ENCODE data around the gene TNFRSF1A.
A peak's percentile ranks its signal among the peaks of the same experiment; 100 is the strongest.

The TNFRSF1A gene

DNA sequence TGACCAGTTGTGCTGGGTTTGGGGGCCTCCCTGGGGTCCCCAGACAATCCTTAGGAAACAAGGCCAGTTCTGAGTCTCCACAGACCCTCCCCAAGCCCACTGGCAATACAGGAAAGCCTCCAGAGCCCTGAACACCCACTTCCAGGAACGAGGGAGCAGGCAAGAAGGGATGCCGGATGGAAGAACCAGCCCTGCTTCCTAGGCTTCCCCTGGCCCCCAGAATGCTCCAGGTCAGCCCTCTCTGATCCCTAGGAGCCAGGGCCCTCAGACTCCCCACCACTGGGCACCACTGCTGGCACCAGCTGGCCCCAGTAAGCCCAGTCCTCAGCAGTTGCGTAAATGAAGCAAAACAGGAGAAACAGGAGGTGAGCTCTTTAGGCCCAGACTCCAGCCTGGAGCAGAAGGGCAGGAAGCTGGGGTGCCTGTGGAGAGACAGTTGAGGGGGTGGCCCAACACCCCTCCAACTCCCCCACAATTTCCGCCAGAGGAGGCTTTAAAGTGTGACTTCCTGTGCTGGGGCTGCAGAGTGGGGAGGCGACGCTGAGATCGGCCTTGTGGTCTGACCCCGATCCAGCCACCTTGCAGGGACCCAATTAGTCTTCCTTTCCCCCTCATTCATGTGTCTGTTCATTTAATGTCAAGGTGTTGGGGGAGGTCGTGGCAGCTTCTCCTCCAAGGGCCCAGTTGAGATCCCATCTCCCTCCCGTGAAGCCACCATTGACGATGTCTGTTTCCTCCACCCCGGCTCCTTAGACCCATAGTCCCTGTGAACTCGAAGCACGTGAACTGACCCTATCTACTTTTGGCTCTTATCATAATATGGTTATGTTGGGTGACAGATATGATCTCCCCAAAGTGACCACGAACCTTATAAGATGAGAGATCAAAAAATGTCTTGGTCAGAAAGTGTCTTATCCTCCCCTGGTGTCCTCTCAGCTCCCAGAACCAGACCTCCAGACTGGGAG, 4.7 kb downstream of the TNFRSF1A start:
- DNase-seq, result no peak

GRCh38 chr12:6336079-6336888, 5.6 kb downstream of the TNFRSF1A start:
- DNase-seq, result peak; percentile 88 to 91 (median 88)

DNA sequence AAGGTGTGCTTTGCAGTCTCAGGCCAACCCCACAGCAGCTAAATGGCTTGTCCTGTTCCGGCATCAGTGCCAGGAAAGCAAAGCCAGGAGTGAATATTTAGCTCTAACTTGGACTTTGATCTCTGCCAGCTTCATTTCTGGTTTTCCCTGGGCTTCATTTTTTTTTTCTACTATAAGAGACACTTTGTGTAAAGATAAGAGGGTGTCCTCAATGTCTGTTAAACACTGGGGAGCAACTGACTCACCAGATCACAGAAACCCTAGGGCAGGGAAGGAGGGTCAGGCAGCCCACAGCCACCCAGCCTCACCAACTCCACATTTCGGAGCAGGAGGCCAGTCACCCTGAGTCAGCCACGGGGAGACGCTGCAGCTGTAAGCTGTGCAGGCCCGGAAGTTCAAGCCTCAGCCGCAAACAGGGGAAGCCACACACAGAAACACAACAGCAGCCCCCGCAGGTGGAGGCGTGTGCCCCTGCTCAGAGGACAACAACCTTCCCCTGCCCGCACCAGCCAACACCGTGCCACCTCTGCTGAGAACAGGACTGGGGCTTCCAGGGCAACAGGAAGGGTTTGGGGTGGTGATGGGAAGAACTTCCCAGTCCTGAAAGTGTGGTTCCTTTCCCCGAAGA, 6.3 kb downstream of the TNFRSF1A start:
- DNase-seq, result peak in 2 of 3 experiments; percentile 40 to 62

- no peak for DNase-seq
Measured at GRCh38 chr12:6334940-6335450, 6.9 kb downstream of the TNFRSF1A start.

GRCh38 chr12:6334359-6334758, 7.5 kb downstream of the TNFRSF1A start:
- no peak for DNase-seq

GRCh38 chr12:6333566-6333965, 8.3 kb downstream of the TNFRSF1A start:
- DNase-seq, result no peak

GRCh38 chr12:6333029-6333428, 8.8 kb downstream of the TNFRSF1A start:
- DNase-seq, result no peak

GRCh38 chr12:6332459-6332858, 9.4 kb downstream of the TNFRSF1A start:
- DNase-seq, result no peak

DNA sequence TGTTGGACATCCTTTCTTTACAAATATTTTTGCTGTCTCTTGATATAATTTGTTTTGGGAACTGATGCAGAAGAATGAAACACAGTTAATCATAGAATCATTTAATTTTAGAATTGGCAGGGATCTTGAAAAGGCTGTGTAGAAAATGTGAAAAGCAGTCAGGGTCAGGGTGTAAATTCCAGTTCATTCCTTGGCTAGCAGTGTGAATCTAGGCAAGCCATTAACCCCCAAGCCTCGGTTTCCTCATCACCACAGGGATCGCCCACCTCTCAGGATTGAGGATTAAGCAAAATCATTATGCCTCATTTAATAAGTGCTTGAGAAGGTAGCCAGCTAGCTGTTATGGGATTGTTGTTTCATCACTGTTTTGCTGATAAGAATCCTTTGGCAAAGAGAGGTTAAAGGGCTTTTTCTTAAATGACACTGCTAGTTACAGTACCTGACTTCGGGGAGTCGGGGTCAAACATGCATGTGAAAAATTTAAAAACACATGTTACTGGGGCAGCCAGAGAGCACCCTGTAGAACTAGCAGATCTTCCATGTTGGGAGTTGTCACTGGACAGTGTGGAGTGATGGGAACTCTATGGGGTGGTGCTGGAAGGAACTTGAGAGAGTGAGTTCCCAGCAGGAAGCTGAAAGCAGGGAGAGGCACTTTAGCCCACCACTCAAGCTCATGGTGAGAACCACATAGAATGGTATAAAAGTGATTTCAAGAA, 10.7 kb downstream of the TNFRSF1A start:
- no peak for DNase-seq

- DNase-seq, result no peak
Measured at GRCh38 chr12:6330192-6330591, 11.7 kb downstream of the TNFRSF1A start.

DNA sequence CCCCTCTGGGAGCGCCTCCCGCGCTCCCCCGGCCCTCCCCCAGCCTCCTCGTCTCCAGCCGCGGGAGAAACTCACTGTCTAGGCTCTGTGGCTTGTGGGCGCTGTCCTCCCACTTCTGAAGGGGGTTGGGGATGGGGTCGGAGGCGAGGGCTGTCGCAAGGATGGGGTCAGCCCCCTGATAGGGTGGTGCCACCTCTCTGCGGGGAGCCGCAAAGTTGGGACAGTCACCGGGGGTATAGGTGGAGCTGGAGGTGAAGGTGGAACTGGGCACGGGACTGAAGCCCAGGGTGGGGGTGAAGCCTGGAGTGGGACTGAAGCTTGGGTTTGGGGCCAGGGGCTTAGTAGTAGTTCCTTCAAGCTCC, 12.2 kb downstream of the TNFRSF1A start:
- no peak for DNase-seq

DNA sequence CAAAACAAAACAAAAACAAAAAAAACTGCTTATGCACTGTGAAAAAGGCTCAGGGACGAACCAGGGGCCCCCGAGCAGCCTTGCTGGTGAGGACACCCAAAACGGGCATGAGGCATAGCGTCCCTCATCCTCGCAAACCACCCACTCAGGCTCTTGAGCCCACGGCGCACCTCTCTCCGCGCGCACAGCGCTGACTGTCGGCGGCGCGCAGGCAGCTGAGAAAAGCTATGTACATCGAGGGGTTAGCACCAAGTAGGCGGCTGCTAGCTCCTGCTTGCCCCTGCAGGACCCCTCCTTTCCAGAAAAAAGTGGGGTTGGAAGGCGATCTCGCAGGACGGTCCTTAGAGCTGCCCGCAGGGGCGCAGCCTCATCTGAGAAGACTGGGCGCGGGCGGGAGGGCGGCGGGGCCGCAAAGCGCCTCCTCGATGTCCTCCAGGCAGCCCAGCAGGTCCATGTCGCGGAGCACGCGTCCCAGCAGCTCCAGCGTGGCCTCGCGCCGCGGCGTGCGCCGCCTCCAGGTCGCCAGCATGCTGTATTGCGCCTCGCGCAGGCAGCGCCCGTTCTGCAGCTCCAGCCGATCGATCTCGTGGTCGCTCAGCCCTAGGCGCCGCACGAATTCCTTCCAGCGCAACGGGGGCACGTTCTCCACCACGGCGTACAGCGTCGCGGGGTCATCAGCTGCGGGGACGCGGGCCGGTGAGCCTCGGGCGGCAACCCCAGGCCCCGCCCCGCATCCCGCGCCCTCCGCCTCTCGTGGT, 12.8 kb downstream of the TNFRSF1A start:
- no peak for DNase-seq

DNA sequence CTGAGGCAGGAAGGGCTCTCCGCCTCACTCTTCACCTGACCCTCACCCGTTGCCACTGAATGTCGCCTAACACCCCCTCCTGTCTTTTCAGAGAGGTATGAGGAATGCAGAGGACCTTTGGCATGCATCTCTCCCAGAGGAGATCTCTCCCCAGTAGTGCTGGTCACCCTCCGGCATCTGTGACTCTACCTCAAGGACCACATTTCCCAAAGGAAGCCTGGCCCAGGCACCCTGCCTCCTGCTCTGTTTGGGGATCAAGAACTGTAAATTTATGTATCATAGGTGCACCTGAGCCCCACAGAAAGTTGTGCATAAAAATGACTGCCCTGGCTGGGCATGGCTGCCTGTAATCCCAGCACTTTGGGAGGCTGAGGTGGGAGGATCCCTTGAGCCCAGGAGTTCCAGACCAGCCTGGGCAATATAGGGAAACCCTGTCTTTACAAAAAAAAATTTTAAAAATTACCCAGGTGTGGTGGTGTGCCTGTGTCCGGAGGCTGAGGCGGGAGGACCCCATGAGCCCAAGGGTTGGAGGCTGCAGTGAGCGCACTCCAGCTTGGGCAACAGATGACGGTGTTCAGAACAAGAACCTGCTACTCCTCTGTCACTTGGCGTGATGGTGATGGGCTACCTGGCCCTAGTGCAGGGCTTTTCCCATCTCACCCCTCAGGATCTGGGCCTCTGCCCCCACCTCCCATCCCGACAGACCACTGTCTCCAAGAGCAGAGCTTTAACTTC, 13.7 kb downstream of the TNFRSF1A start:
- no peak for DNase-seq

DNA sequence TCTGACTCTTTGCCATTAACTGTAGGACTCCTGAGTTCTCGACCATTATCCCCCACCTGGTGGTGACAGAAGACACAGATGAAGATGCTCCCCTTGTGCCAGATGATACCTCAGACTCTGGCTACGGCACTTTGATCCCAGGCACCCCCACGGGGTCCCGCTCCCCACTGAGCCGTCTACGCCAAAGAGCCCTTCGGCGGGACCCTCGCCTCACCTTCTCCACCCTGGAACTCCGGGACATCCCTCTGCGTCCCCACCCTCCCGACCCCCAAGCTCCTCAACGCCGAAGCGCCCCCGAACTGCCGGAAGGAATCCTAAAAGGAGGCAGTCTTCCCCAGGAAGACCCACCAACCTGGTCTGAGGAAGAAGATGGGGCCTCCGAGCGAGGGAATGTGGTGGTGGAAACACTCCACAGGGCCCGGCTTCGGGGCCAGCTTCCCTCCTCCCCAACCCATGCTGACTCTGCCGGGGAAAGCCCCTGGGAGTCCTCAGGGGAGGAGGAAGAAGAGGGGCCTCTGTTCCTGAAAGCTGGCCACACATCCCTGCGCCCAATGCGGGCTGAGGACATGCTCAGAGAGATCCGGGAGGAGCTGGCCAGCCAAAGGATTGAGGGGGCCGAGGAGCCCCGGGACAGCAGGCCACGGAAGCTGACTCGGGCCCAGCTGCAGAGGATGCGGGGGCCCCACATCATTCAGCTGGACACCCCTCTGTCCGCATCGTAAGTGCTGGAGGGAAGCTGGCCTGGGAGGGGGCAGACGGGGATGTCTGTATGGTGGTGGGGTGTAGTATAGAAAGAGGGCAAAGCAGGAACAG, 14.4 kb downstream of the TNFRSF1A start:
- DNase-seq, result no peak

GRCh38 chr12:6326316-6327228, 15.3 kb downstream of the TNFRSF1A start:
- DNase-seq, result peak; percentile 8 to 46 (median 9)

DNA sequence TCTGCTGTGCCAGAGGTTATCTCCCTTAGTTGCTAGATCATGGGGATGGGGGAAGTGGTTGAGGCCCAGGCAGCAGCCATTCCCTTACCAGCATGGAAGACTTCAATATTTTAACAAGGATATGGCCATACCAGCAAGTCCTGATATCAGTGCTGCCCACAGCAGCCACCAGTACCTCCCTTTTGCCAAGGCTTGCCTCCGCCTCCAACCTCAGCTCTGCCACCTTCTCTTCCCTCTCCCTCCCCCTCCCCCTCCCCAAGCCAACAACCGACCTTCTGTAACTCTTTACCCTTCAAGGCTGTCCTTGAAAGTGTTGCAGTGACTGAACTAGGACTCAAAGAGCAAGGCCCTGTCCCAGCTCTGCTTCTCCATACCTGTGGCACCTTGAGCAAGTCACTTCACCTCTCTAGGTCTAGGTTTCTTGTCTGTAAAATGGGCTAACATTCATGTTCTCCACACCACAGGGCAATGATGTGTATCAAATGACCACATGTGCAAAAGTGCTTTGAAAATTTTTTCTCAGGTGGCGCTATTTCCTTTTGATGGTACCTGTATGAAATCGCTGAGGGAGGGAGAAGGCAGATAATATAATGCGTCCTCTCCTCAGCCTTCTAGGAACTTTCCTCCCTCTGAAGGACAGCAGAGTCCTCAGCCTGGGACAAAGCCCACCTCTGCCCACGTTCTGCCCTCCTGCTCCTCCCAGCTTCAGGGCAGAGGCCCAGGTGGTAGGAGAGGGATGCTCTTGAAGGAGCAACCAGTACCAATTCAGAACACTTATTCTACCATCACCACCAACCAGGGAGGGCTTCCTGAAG, 16.7 kb downstream of the TNFRSF1A start:
- no peak for DNase-seq

GRCh38 chr12:6323995-6324711, 17.7 kb downstream of the TNFRSF1A start:
- DNase-seq, result no peak

All from NCI-H1417 (cell line).